Transverse colon (tissue), 3 donors: Measurements from ENCODE around the gene CLRN2.

Source experiments
- CTCF ChIP-seq, 5 experiments: fragments of 200-600 bp in 3 of 5; fragments of 450-650 bp in 2 of 5; sonication (generic) in 3 of 5; IDR thresholded peaks; 1 replicate in 2 of 5; 2 replicates in 3 of 5; pipeline ENCODE4 v1.5.1; 2016 to 2017; ENCODE audit warnings: antibody characterized with exemption in 5 of 5, inconsistent platforms in 3 of 5, mild to moderate bottlenecking in 2 of 5, moderate library complexity in 1 of 5
- EP300 ChIP-seq: sonication (generic); formaldehyde crosslinking; IDR thresholded peaks from one replicate; pipeline ENCODE4 v1.6.1; 2017; ENCODE audit warnings: antibody characterized with exemption, low read depth
- POLR2A ChIP-seq: fragments of 450-650 bp; IDR thresholded peaks from one replicate; pipeline ENCODE4 v1.6.1; 2016; ENCODE audit warnings: antibody characterized with exemption, mild to moderate bottlenecking, moderate library complexity

GRCh38 chr4:17554568-17554967, 39.6 kb downstream of the CLRN2 start:
- no peak for TF ChIP-seq CTCF (IDR thresholded peaks at IDR 0.05)
- no peak for TF ChIP-seq POLR2A
- no peak for TF ChIP-seq EP300
